Natural killer cell (primary cell): Measurements from ENCODE around the gene ABCB10. TPM values are rescaled to one million over a fixed set of nuclear protein-coding genes. Genes with fewer than 3 reads are reported as not detected.

ENCODE experiments used
- ATAC-seq, 3 donors: fragments of 150-1000 bp in 2 of 3; fragments of 200-7000 bp in 1 of 3; cut with Tn5 transposase; 1 replicate in 1 of 3; 2 replicates in 2 of 3; pipeline ENCODE4 v1.10.0; 2021; ENCODE audit warnings: mild to moderate bottlenecking in 2 of 3, moderate library complexity in 2 of 3
- DNase-seq, 2 donors: peaks; one replicate each; pipeline versions ENCODE4 v3.0.0 to v3.0.0-alpha.2; 2013 to 2021; ENCODE audit warnings: mixed read lengths in 1 of 2
- H3K27ac ChIP-seq: one replicate; pipeline ENCODE4 v1.5.1; 2013; ENCODE audit warnings: mild to moderate bottlenecking, low read length
- H3K27me3 ChIP-seq: one replicate; pipeline ENCODE4 v1.6.1; 2013; ENCODE audit warnings: low read length; ENCODE audit not compliant: control insufficient read depth, insufficient read depth
- H3K36me3 ChIP-seq: one replicate; pipeline ENCODE4 v1.6.1; 2013; ENCODE audit warnings: low read length; ENCODE audit not compliant: control insufficient read depth, insufficient read depth
- H3K4me1 ChIP-seq: one replicate; pipeline ENCODE4 v1.6.1; 2013; ENCODE audit warnings: low read length; ENCODE audit not compliant: control insufficient read depth, insufficient read depth
- H3K4me3 ChIP-seq: one replicate; pipeline ENCODE4 v1.5.1; 2013; ENCODE audit warnings: low read length
- H3K9me3 ChIP-seq: one replicate; pipeline ENCODE4 v1.6.1; 2013; ENCODE audit warnings: low read length; ENCODE audit not compliant: control insufficient read depth, insufficient read depth
- H3K27ac Mint-ChIP-seq, 2 donors: one replicate each; pipeline ENCODE4 v1.8.0; 2022; ENCODE audit warnings: mild to moderate bottlenecking in 2 of 2, mixed read lengths in 2 of 2, moderate library complexity in 1 of 2
- H3K27me3 Mint-ChIP-seq, 2 donors: one replicate each; pipeline ENCODE4 v1.8.0; 2022; ENCODE audit warnings: low read depth in 2 of 2, mixed read lengths in 2 of 2
- H3K36me3 Mint-ChIP-seq: one replicate; pipeline ENCODE4 v1.8.0; 2022; ENCODE audit warnings: mixed read lengths
- H3K4me1 Mint-ChIP-seq, 2 donors: one replicate each; pipeline ENCODE4 v1.8.0; 2022; ENCODE audit warnings: mixed read lengths in 2 of 2
- H3K4me3 Mint-ChIP-seq: one replicate; pipeline ENCODE4 v1.8.0; 2022; ENCODE audit warnings: mild to moderate bottlenecking, moderate library complexity, mixed read lengths
- H3K9me3 Mint-ChIP-seq, 2 donors: one replicate each; pipeline ENCODE4 v1.8.0; 2022; ENCODE audit warnings: mixed read lengths in 2 of 2
- WGBS: methylation state at CpG from one replicate; pipeline ENCODE4 v1.1.7; 2013; ENCODE audit warnings: missing lambda C conversion rate; ENCODE audit not compliant: insufficient coverage; 5-methylcytosine and 5-hydroxymethylcytosine counted together
- intact Hi-C: fragments of 100-400 bp; cut with micrococcal nuclease; formaldehyde crosslinking; loops from one replicate; pipeline ENCODE4 v1.14.2; 2022
- total RNA-seq, 4 donors: library from RNA; stranded (reverse); fragments of 120-200 nt in 1 of 4; gene quantifications; one replicate each; pipeline versions ENCODE4 v1.2.3 to v1.2.4, GENCODE V29; 2013 to 2022
- TF ChIP-seq, protein P1 (sequence below): fragments of 200-600 bp; IDR thresholded peaks from one replicate; pipeline ENCODE4 v1.8.0; 2022; ENCODE audit warnings: antibody characterized with exemption

Gene ABCB10
- total RNA-seq, 3 donors from 2014 or later (not counting 1 experiment from before 2014, with no cell fraction given), result 22.0 to 23.3 (median 22.0) TPM

DNA sequence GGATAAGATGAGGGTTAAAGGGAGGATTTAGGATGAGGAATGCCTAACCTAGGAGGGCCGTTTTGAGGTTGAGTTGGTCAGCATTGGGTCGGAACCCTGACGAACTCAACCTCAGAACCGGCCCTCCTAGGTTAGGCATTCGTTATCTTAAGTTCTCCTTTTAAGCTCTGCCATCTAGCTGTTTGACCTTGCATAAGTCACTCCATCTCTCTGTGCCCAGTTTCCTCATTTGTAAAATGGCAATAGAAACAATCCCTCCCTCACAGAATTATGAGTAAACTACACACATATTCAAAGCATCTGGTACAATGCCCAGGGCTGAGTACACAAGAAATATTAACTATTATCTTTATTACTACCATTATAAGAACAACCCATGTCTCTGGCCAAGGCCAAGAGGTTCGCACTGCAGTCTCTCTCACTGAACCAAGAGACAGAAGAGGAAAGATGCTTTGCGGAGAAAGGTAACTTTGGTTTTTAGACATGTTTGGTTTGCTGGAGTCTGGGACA lies 4.8 kb downstream of the ABCB10 start:
- H3K27ac ChIP-seq, result no peak overlapping the region
- Mint-ChIP-seq H3K27ac (peak overlapping the region in 1 of 2 donors; percentile 60), H3K27me3 (no peaks in the 10 kb centered on the region), H3K9me3 (no peaks in the 10 kb centered on the region), H3K4me3 (no peak overlapping the region), H3K4me1 (peaks cover 49 to 50% of the 10 kb centered on the region in 2 donors), H3K36me3 (no peaks in the 10 kb centered on the region)
- no peaks in the 10 kb centered on the region for H3K27me3 ChIP-seq
- WGBS, result 95% methylated on average over 7 of the region's 7 CpGs
- H3K4me1 ChIP-seq, result peaks cover 16% of the 10 kb centered on the region
- intact Hi-C loops, result no loop called here
- TF ChIP-seq, protein P1, sequence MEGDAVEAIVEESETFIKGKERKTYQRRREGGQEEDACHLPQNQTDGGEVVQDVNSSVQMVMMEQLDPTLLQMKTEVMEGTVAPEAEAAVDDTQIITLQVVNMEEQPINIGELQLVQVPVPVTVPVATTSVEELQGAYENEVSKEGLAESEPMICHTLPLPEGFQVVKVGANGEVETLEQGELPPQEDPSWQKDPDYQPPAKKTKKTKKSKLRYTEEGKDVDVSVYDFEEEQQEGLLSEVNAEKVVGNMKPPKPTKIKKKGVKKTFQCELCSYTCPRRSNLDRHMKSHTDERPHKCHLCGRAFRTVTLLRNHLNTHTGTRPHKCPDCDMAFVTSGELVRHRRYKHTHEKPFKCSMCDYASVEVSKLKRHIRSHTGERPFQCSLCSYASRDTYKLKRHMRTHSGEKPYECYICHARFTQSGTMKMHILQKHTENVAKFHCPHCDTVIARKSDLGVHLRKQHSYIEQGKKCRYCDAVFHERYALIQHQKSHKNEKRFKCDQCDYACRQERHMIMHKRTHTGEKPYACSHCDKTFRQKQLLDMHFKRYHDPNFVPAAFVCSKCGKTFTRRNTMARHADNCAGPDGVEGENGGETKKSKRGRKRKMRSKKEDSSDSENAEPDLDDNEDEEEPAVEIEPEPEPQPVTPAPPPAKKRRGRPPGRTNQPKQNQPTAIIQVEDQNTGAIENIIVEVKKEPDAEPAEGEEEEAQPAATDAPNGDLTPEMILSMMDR, result no peak
- H3K9me3 ChIP-seq, result no peaks in the 10 kb centered on the region
- no peaks in the 10 kb centered on the region for H3K36me3 ChIP-seq
- H3K4me3 ChIP-seq, result no peak overlapping the region
- no peak for ATAC-seq
- DNase-seq, result no peak

DNA sequence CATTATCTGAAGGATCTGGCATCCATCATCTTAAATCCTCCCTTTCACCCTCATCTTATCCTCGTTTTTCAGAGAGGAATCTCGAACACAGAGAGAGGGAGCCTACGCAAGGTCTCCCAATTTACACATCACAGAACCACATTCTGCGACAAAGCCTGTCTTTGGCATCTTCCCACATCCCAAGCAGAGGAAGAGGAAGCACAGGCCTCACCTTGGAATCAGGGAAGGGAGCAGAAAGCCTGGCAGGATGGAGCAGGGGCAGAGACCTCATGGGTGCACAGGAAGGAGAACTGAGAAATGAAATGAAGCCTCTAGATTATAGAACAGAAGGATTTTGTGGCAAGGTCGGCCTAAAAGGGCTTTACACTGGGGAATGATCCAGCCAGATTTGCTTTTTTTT lies 5.8 kb downstream of the ABCB10 start:
- Mint-ChIP-seq H3K9me3 (no peaks in the 10 kb centered on the region), H3K4me1 (peaks cover 49% of the 10 kb centered on the region in 2 donors), H3K4me3 (no peak overlapping the region), H3K27me3 (no peaks in the 10 kb centered on the region), H3K27ac (no peak overlapping the region), H3K36me3 (no peaks in the 10 kb centered on the region)
- ATAC-seq (no peak), DNase-seq (no peak)
- Histone ChIP-seq H3K27me3 (no peaks in the 10 kb centered on the region), H3K27ac (no peak overlapping the region), H3K4me3 (no peak overlapping the region), H3K4me1 (peaks cover 14% of the 10 kb centered on the region), H3K9me3 (no peaks in the 10 kb centered on the region), H3K36me3 (no peaks in the 10 kb centered on the region)
- WGBS, result 89% methylated on average over 5 of the region's 5 CpGs
- intact Hi-C loops, result no loop called here
- TF ChIP-seq, protein P1, result no peak

DNA sequence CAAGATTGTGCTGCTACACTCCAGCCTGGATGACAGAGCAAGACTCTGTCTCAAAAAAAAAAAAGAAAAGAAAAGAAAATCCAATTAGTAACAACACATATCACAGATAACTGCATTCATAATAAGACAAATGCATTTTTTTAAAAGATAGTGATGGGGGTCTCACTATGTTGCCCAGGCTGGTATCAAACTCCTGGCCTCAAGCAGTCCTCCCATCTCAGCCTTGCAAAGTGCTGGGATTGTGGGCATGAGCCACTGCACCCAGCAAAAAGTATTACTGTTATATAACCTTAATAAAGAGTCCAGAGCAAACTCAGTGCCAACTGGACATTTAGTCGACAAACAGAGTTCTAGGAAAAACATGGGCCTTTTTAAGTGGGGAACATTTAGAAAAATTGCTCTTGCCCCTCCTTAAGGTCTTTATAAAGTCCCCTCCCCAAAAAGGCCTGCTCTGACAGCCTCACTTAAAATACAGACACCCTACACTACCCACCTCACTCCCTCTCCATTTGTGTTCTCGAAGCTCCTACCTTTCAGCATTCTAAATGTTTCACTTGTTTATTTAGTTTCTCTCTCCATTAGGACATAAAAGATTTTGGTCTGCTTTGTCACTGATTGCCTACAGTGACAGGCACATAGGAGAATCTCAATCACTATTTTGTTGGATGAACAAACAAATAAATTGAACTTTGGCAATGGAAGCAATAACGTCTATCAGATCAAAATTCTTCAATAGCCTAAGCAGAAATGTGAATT lies 7.5 kb downstream of the ABCB10 start:
- peak overlapping the region in 1 of 2 donors; percentile 25 for H3K27ac Mint-ChIP-seq
- H3K4me1 ChIP-seq, result no peaks in the 10 kb centered on the region
- H3K4me3 ChIP-seq, result no peak overlapping the region
- H3K4me1 Mint-ChIP-seq, result peaks cover 31 to 35% of the 10 kb centered on the region in 2 donors
- H3K27me3 Mint-ChIP-seq, result no peaks in the 10 kb centered on the region
- peaks cover 13% of the 10 kb centered on the region for H3K36me3 ChIP-seq
- ATAC-seq (no peak), DNase-seq (no peak)
- intact Hi-C loops, result no loop called here
- H3K27me3 ChIP-seq, result no peaks in the 10 kb centered on the region
- no peak overlapping the region for H3K4me3 Mint-ChIP-seq
- TF ChIP-seq, protein P1, result no peak
- H3K9me3 ChIP-seq, result no peaks in the 10 kb centered on the region
- 93% methylated on average over 3 of the region's 3 CpGs for WGBS
- no peak overlapping the region for H3K27ac ChIP-seq
- H3K9me3 Mint-ChIP-seq, result no peaks in the 10 kb centered on the region
- H3K36me3 Mint-ChIP-seq, result no peaks in the 10 kb centered on the region
